ENCODE measurements around the gene ZNF488. TPM values are rescaled to one million over a fixed set of nuclear protein-coding genes. Genes with fewer than 3 reads are reported as not detected.

The ZNF488 gene
- polyA plus RNA-seq, 4 donors, result 4.8 to 7.8 (median 5.9) TPM

DNA sequence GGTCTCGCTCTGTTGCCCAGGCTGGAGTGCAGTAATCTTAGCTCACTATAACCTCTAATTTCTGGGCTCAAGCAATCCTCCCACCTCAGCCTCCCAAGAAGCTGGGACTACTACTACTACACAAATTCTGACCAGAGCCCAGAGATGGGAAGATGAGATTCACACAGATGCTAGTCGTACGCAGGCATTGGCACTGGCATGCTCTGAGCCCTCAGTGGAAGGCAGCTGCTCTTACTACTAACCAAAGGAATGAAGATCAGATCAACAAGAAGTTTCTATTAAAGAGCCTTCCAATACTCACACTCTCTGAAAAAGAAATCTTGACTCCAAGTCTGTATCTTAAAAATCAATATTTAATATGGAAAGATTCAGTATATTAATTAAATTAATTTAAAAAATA is 51.1 kb downstream of the ZNF488 start:
- no peak for DNase-seq (ENCODE audit: low read depth in 4 of 4, low spot score in 3 of 4)

DNA sequence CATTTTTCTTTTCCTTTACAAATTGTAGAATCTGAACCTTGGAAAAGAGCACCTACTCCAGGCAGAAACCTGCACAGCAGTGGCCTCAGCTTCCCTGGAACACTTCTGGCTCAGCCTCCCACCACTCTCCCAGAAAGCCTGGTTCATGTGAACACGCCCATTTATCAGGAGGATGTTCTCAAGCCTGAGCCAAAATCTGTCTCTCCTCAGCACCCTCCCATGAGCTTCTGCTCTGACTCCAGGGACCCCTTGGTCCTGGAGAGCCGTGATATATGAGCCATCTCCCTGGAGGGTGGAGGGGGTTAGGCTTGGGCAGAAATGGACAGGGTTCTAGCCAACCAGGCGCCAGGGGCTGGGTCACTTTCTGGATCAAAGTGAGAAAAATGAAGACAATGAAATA is 51.7 kb downstream of the ZNF488 start:
- no peak for DNase-seq (ENCODE audit: low read depth in 4 of 4, low spot score in 3 of 4)

DNA sequence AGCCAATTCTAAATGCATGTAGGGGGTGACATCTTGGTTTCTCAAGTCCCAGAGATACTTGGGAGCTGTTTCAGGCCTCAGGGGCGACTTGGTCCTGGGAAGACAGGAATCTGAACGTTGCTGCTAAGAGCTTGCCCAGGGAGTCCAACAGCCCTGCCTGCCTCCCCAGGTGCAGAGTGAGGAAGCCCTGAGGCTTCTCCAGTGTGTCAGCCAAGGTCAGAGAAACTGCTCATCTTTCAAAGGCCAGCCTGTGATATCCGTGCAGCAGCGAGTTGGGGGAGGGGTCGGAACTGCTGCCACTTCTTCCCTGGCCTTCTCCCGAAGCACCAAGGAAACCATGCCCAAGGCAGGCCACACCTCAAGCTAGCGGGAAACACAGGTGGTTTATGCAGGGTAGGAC is 52.1 kb downstream of the ZNF488 start:
- no peak for DNase-seq (ENCODE audit: low read depth in 4 of 4, low spot score in 3 of 4)

DNA sequence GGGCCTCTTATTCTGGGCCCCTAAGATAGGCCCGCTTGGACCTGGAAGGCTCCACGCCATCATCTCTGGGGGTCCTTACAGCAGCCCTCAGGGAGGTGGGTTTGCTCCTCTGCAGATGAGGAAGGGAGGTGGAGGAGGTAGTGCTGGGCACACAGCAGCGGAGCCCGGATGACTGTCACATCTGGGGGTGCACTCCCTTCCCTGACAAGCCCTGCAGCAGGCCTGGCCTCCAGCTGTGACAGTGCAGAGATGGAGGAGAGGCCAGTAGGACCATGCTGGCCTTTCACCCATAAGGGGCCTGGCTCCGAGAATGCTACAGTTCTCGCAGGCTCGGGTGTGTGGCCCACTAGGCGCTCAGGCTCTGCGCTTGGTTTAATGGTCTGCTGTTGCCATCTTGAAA is 52.6 kb downstream of the ZNF488 start:
- no peak for DNase-seq (ENCODE audit: low read depth in 4 of 4, low spot score in 3 of 4)

DNA sequence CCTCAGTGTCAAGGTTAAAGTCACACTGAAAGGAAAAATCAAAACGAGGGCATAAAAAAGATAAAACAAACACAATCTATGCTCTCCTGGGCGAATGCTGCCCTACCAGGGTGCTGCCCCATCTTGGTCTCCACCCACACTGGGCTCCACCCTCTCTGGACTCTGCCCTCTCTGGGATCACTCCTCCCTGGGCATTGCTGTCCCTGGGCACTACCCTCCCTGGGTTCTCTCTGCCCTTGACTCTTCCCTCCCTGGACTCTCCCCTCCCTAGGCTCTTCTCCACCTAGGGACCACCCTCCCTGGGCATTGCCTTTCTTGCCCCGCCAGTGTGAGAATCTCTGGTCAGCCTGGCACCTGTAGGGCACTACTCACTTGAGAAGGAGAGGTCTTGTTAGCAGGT is 53.3 kb downstream of the ZNF488 start:
- DNase-seq (ENCODE audit: low read depth in 4 of 4, low spot score in 3 of 4), result no peak

DNA sequence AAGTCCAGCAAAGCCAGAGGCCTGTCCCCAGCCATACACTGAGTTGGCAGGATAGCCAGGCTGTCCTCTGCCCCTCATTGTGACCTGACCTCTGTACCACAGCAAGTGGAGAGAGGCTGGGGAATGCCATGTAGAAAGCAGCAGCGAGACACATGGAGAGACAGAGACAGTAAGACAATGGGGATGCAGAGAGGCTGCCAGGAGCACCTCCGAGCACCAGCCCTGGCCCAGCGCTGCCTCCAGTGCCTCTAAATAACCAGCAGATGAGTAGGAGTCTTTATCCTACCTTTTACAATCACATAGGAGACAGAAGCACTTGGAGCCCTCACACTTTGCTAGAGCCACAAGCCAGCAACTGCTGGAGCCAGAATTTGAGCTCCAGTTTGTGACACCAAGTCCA is 53.7 kb downstream of the ZNF488 start:
- DNase-seq (ENCODE audit: low read depth in 4 of 4, low spot score in 3 of 4), result no peak

DNA sequence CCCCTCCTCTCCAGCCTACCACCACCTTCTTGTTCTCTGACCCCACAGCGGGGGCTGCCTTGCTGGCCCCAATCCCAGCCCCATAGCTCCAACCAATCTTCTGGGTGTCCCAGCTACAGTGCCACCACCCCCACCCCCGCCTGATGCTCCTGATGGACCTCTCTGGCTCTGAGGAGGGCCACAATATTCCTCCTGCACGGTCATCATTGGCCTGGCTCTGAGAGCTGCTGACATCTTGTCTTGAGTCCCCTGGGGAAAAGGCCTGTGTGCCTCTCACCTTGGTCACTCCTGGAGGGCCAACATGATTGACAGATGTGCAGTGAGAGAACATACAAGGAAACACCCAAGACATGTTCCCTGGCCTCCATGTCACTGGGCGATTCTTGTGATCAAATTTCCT is 54.2 kb downstream of the ZNF488 start:
- no peak for DNase-seq (ENCODE audit: low read depth in 4 of 4, low spot score in 3 of 4)

DNA sequence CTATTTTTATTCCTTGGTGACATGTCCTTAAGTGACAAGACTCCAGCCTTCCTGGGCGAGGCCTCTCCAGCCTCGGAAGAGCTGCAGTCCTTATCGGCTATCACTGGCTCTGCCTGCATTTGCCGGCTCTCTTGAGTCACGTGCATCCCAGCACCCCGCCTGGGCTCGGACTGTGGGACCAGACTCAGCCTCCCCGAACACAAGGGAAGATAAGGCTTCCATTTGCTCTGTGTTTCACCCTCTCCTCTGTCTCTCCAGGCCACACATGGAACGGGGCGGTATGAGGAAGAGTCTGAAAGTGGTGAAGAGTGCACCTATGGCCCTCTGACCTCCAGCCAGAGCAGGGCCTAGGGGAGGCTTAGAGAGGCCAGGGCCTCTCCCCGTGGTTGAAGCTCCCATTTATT is 57.2 kb downstream of the ZNF488 start:
- no peak for DNase-seq (ENCODE audit: low read depth in 4 of 4, low spot score in 3 of 4)

DNA sequence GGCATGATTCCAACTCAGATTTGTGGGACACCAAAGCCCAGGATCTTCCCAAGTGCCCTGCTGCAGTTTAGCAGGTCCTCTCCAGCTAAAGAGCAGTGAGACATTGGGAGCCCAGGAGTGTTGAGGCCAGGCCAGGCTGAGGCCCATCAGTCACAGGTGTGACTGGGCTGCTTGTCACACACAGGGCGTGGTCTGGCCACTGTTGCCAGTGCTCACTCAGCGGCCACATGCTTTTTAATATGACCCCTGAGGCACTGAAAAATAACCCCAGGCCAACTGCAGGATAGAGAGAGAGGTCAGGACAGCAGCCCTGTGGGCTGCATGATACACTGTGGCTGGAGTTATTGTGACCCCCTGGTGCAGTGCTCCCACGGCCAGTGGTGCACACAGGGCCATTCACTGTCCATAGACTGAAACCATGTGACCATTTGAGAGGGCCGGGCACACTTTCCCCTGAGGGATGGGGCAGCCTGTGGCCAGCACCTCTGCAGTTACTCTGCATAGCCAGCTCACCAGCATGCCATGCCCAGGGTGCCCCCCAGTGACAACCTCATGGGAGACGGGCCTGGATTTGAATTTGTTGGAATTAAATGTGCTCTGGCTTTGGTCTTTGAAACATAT is 57.7 kb downstream of the ZNF488 start:
- DNase-seq (ENCODE audit: low read depth in 4 of 4, low spot score in 3 of 4), result no peak

DNA sequence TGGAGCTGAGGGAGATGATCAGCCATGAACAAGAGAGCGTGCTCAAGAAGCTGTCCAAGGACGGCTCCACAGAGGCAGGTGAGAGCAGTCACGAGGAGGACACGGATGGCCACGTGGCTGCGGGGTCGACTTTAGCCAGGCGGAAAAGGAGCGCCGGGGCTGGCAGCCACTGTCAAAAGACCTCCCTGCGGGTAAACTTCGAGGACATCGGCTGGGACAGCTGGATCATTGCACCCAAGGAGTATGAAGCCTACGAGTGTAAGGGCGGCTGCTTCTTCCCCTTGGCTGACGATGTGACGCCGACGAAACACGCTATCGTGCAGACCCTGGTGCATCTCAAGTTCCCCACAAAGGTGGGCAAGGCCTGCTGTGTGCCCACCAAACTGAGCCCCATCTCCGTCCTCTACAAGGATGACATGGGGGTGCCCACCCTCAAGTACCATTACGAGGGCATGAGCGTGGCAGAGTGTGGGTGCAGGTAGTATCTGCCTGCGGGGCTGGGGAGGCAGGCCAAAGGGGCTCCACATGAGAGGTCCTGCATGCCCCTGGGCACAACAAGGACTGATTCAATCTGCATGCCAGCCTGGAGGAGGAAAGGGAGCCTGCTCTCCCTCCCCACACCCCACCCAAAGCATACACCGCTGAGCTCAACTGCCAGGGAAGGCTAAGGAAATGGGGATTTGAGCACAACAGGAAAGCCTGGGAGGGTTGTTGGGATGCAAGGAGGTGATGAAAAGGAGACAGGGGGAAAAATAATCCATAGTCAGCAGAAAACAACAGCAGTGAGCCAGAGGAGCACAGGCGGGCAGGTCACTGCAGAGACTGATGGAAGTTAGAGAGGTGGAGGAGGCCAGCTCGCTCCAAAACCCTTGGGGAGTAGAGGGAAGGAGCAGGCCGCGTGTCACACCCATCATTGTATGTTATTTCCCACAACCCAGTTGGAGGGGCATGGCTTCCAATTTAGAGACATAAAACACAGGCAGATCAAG is 58.5 kb downstream of the ZNF488 start:
- no peak for DNase-seq (ENCODE audit: low read depth in 4 of 4, low spot score in 3 of 4)

DNA sequence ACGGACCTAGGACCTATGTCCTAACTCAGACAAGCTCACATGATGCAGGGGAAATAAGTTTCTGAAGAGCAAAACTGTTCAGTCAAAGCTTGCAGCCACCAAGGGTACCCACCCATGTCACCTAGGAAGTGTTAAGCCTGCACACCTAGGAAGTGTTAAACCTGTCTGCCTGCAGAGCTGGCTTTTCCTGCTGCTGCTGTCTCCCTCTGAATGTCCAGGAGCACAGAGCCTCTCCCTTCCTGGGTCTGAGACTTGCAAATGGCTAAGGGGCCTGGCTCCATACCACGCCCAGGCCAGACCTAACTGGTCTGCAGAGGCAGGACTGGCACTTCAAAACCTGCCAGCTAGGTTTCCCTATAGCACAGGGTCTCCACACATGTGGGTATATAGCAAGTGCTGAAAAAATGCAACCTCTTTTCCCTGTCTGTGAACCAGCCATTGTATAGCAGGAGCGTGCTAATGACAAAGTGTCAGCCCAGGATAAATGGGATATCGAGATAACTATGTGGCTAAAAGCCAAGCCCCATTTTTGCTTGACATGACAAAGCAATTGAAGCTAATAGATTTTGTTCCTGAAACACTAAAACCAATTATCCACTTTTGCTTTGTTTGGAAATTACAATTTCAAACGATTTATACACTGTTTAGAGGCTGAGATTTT is 60.3 kb downstream of the ZNF488 start:
- no peak for DNase-seq (ENCODE audit: low read depth in 4 of 4, low spot score in 3 of 4)

DNA sequence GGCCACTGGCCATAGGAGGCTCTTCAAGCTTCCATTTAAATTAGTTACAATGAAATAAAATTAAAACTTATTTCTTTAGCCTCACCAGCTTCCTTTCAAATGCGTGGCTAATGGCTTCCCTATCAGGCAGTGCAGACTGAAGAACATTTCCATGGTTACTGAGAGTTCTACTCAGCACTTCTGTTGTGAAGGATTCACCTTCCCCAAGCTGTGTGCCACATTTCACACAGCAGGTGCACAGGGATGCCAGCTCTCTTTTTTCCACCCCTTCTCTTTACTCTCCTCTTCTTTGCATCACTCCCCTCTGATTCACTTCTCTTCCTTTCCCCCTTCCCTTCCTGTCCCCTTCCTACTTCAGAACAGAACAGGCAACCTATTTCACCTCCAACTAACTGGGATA is 61.0 kb downstream of the ZNF488 start:
- DNase-seq (ENCODE audit: low read depth in 4 of 4, low spot score in 3 of 4), result no peak

DNA sequence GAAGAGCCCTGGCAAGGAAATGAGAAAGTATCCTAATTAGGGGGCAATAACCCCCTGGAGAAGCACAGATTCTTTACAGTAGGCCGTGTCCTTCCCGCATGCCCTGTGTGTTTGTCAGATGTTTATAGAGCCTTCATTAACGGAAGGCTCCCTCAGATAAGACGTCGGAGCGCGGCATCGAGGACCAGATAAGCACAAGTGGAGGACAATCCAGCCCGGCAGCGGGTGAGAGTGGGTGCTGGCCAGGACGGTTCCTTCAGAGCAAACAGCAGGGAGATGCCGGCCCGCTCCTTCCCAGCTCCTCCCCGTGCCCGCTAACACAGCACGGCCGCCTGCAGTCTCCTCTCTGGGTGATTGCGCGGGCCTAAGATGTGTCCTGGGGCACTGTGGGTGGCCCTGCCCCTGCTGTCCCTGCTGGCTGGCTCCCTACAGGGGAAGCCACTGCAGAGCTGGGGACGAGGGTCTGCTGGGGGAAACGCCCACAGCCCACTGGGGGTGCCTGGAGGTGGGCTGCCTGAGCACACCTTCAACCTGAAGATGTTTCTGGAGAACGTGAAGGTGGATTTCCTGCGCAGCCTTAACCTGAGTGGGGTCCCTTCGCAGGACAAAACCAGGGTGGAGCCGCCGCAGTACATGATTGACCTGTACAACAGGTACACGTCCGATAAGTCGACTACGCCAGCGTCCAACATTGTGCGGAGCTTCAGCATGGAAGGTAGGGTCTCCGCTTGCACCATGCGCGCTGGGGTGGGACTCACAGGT is 61.6 kb downstream of the ZNF488 start, which contains the start of gene GDF2:
GDF2 (plus strand) TSS at position 155 of the 762 bp plus-strand sequence; CDS start at position 370, 215 bp downstream.
- no peak for DNase-seq (ENCODE audit: low read depth in 4 of 4, low spot score in 3 of 4)

DNA sequence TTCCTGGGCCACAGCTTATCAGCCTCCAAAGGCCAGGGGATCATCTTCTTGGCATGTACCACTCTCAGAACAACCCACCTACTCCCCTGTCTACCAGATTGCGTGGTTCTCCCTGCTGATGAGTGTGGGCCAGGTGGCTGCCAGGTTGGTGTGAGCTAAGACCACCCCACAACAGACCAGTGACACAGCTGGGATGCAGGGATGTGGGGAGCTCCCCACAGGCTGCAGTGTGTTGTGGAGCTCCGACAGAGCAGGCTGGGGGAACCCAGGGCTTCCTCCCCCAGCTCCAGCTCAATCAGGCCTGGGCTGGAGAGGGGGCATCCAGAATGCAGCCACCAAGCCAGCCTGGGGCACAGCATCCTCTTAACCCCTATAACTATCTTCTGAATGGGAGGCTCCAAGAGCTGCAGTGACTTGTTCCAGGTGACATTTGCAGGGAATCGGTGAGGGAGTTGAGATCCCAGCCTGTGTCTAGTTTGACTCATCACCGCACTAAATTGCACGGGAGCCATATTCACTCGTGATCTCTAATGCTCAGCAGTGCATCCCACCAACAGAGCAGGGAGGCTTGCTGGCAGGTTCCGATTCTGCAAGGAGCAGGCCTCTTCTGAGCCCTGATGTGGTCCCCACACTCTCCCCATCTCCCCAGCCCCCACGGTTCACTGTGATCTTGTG is 62.4 kb downstream of the ZNF488 start:
- DNase-seq (ENCODE audit: low read depth in 4 of 4, low spot score in 3 of 4), result no peak

DNA sequence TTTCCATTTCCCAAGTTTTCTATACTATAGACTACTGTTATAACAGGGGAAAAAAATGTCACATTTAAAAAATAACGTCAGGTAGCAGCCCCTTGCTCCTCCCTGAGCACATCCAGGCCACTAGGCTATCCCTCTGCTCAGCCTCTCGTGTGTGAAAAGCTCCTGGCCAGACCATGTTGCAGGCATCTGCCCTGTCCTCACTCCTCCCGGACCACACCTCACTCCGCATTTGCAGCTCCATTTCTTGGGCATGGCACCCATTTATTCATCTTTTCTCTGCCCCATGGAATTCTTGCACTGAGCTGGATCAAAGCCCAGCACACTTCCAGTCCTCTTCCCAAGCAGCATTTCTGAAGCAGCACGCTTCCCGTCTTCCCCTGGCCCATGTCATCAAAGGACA is 63.3 kb downstream of the ZNF488 start:
- DNase-seq (ENCODE audit: low read depth in 4 of 4, low spot score in 3 of 4), result no peak

DNA sequence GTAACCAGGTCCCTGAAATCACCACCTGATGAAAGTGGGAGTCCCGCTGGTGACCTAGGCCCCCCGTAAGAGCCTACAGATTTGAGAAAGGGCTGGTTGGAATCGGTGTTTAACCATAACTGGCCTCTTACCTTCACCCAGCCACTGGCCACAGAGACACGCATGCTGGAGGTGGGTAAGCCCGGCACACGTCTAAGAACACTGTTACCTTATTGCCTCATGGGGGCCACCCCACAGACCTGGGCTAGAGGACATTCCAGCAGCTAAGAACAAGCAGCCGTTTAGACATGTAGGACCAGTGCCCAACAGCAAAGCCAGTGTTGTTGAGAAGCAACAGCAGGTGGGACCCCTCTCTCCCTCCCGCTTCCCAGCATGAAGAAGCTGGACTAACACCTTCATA is 64.3 kb downstream of the ZNF488 start:
- DNase-seq (ENCODE audit: low read depth in 4 of 4, low spot score in 3 of 4), result no peak

DNA sequence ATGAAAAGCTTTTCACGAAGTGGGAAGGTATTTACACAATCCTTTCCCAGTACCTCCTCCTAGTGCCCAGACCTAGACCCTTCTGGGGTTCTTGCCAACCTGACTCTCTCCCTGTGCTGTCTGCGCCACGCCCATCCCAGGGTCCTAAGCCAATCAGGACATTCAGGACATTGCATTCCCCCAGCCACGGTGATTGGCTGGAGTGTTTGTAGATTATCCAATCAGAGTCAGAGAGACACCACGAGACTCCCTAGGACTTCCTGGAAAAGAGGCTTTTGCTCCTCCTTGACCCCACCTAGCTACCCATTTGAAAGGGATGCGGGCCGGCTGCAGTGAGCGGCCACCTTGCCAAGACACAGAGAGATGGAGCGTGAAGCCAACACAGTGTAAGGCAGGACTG is 65.4 kb downstream of the ZNF488 start:
- DNase-seq (ENCODE audit: low read depth in 4 of 4, low spot score in 3 of 4), result no peak

DNA sequence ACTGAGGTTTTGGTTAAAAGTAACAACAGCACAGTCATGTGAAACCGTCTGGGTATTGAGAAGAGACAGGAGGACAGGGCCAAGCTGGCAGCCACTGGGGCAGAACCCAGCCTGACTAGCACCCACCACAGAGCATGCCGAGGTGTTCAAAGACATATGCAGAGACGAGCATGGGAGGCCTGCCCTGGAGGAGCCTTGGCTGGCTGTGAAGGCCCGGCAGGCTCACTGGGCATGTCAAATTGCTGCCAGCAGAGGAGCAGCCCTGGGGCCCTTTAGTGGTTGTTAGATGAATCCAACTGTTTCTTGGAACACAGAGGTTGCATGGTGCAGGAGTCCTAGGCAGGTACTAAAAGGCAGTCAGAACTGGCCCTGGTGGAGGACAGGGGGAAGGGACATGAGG is 66.8 kb downstream of the ZNF488 start:
- DNase-seq (ENCODE audit: low read depth in 4 of 4, low spot score in 3 of 4), result no peak

DNA sequence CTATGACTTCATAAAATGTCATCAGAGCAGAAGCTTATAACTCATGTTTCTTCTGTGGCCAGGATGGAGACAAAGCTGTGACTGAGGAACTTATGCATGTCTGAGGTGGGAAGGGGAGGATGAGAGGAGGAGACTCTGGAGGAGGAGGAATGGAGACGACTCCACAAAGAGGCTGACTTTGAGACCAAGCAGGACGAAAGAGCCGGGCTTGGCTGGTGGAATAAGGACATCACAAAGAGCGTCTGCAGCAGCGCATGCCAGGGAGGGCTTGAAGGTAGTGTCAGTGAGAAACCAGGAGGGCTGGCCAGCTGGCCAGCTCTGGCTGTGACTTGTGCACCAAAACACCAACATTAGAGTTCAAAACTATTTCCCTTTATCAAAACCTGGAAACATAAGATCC is 68.0 kb downstream of the ZNF488 start:
- no peak for DNase-seq (ENCODE audit: low read depth in 4 of 4, low spot score in 3 of 4)

Data from right renal pelvis (tissue), 4 donors.